ENCODE measurements around the gene BPIFA2.
"Not testable (repeated sequence)": the region's sequence is repeated elsewhere in the genome, so short reads cannot be mapped to it uniquely, and the experiment has no call there.

GRCh38 chr20:33185031-33185590, 17.2 kb downstream of the BPIFA2 start:
- not testable (repeated sequence) for TF ChIP-seq CTCF (optimal IDR thresholded peaks at IDR 0.05 in 1 of 3, IDR thresholded peaks at IDR 0.05 in 1 of 3, conservative IDR thresholded peaks at IDR 0.05 in 1 of 3; ENCODE audit: extremely low read depth in 1 of 3, insufficient read depth in 2 of 3, low read length in 3 of 3); EZH2 (IDR thresholded peaks at IDR 0.05; ENCODE audit: low read length)
